ENCODE measurements around the gene ZNF653.

Gene ZNF653

GRCh38 chr19:11451871-11452619 lies 53.6 kb downstream of the ZNF653 start:
- TF ChIP-seq, protein P1, sequence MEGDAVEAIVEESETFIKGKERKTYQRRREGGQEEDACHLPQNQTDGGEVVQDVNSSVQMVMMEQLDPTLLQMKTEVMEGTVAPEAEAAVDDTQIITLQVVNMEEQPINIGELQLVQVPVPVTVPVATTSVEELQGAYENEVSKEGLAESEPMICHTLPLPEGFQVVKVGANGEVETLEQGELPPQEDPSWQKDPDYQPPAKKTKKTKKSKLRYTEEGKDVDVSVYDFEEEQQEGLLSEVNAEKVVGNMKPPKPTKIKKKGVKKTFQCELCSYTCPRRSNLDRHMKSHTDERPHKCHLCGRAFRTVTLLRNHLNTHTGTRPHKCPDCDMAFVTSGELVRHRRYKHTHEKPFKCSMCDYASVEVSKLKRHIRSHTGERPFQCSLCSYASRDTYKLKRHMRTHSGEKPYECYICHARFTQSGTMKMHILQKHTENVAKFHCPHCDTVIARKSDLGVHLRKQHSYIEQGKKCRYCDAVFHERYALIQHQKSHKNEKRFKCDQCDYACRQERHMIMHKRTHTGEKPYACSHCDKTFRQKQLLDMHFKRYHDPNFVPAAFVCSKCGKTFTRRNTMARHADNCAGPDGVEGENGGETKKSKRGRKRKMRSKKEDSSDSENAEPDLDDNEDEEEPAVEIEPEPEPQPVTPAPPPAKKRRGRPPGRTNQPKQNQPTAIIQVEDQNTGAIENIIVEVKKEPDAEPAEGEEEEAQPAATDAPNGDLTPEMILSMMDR (IDR thresholded peaks at IDR 0.05): no peak

DNA sequence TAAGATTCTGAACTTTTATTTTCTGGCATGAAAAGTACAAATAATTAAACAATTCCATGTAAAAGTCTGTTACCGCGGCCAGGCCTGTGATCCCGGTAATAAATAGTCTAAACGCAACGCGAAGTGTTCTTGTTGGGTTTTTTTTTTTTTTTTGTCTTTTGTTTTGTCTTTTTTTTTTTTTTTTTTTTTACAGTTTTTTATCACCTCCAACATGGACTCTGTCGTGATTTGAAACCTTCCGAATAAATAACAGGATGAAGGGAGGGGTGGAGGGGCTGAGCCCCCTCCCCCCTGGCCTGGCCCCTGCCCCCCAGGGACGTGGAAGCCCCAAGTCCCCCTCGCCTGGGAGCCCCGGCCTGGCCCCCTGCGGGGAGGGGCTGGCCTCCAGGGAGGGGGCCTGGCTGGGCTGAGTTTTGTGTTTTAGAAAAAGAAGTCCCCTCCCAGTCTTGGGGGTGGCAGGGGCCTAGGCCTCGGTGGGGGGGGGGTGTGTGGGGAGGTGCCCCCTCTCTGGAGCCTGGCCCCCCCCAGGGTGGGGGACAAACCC lies 54.2 kb downstream of the ZNF653 start:
- TF ChIP-seq, protein P1 (IDR thresholded peaks at IDR 0.05): no peak

GRCh38 chr19:11450570-11451326 lies 54.9 kb downstream of the ZNF653 start:
- TF ChIP-seq, protein P1 (IDR thresholded peaks at IDR 0.05): no peak

DNA sequence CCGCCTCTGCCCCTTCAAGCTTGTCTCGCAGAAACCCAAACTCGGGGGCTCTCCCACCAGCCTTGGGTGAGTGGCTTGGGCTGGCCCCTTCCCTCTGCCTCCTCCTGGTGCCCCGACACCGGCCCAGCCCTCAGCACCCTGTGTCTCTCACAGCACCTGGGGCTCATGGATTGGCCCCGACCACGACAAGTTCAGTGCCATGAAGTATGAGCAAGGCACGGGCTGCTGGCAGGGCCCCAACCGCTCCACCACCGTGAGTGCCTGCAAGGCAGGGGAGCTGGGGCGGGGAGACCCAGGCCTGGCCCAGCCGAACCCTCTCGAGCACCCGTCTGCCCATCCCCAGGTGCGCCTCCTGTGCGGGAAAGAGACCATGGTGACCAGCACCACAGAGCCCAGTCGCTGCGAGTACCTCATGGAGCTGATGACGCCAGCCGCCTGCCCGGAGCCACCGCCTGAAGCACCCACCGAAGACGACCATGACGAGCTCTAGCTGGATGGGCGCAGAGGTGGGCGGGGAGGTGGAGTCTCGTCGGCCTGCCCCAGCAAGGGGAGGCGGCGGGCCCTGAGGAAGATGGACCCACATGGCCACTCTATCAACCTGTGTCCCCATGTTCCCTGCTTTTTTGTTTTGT lies 56.6 kb downstream of the ZNF653 start:
- TF ChIP-seq, protein P1 (IDR thresholded peaks at IDR 0.05): no peak

DNA sequence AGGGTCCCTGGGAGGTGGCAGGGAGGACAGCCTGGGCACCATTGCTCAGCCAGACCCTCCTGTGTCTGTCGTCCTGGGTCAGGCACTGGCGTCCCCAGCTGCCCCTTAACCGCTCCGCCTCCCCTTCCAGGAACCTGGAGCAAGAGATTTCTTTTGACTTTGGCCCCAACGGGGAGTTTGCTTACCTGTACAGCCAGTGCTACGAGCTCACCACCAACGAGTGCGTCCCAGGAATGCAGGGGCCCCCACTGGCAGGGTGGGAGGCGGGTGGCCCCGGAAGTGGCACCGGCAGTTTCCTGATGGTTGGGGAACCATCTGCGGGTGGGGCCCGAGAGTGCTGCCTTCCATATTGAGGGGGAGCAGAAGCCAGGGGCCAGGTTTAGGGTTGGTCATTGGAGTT lies 57.2 kb downstream of the ZNF653 start:
- TF ChIP-seq, protein P1 (IDR thresholded peaks at IDR 0.05): no peak

DNA sequence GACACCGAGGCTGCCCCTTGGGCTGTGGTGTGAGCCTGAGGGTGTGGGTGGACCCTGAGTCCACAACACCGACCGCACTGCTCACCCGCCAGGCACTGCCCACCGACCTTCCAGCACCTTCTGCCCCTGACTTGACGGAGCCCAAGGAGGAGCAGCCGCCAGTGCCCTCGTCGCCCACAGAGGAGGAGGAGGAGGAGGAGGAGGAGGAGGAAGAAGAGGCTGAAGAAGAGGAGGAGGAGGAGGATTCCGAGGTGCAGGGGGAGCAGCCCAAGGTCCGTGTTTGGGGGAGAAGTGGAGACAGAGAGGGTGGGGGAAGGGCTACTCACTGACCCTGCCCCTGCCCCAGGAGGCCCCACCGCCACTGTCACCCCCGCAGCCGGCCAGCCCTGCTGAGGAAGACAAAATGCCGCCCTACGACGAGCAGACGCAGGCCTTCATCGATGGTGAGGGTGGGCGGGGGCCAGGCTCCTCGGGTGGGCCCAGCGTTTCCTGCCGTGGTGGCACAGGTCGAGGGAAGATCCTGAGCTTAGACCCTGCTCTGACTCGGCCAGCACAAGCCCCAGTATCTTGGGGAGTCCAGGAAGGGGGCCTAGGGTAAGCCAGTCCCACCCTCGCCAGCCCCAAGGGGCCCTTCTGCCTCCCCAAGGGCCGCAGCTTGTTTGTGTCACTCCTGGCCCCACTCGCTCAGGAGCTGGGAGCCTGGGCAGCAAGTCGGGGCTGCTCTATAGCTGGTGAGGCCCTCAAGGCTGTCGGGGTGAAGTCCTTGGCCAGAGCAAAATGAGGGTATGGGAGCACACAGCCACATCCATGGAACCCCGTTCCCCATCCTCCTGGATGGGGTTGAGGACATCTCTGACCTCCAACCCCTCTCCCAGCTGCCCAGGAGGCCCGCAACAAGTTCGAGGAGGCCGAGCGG lies 58.0 kb downstream of the ZNF653 start:
- TF ChIP-seq, protein P1 (IDR thresholded peaks at IDR 0.05): no peak

Data from LNCAP (cell line).